HEK293 (cell line): Measurements from ENCODE around the gene SMURF1.

ENCODE experiments used
- CTCF ChIA-PET: fragments of 350-600 bp; formaldehyde crosslinking; extraction: SDS; loops from one replicate; lab custom pipeline; 2021; ENCODE audit warnings: antibody characterized with exemption; lab: Yijun Ruan, JAX
- POLR2A ChIA-PET: fragments of 300-600 bp; formaldehyde crosslinking; extraction: SDS; loops from one replicate; lab custom pipeline; 2020; ENCODE audit warnings: antibody characterized with exemption, inconsistent platforms; lab: Yijun Ruan, JAX
- H3K27ac ChIP-seq: fragments of 200-500 bp; sonication (Bioruptor generic); 2 replicates; pipeline ENCODE4 v1.5.1; 2014; ENCODE audit warnings: low read depth, low read length, control low read depth, inconsistent platforms; ENCODE audit errors: extremely low read depth
- H3K36me3 ChIP-seq, 2 experiments: fragments of 200-500 bp in 1 of 2; sonication (Bioruptor generic) in 1 of 2; 1 replicate in 1 of 2; 2 replicates in 1 of 2; pipeline ENCODE4 v1.5.1; 2014 to 2017; ENCODE audit warnings: inconsistent platforms in 2 of 2, low read length in 2 of 2; ENCODE audit not compliant: control insufficient read depth in 2 of 2, insufficient read depth in 1 of 2
- H3K4me1 ChIP-seq: fragments of 200-500 bp; sonication (Bioruptor generic); 2 replicates; pipeline ENCODE4 v1.5.1; 2014; ENCODE audit warnings: mild to moderate bottlenecking, low read length, inconsistent platforms; ENCODE audit not compliant: control insufficient read depth, insufficient read depth
- H3K4me3 ChIP-seq: 2 replicates; pipeline ENCODE4 v1.5.1; 2011; ENCODE audit warnings: low read depth, mild to moderate bottlenecking, control low read depth, low read length, moderate library complexity
- H3K9me3 ChIP-seq: fragments of 200-500 bp; sonication (Bioruptor generic); 2 replicates; pipeline ENCODE4 v1.5.1; 2014; ENCODE audit warnings: low read depth, low read length, inconsistent platforms; ENCODE audit not compliant: control insufficient read depth, insufficient read depth
- SALL2 ChIP-seq: fragments of 450-650 bp; formaldehyde crosslinking; IDR thresholded peaks from 2 replicates; pipeline ENCODE4 v1.5.0; 2017; ENCODE audit warnings: missing biosample characterization, mild to moderate bottlenecking, missing genetic modification characterization, borderline replicate concordance
- SP3 ChIP-seq: fragments of 450-650 bp; formaldehyde crosslinking; IDR thresholded peaks from 2 replicates; pipeline ENCODE4 v1.5.1; 2016; ENCODE audit warnings: missing biosample characterization, missing genetic modification characterization
- ZNF114 ChIP-seq: fragments of 450-650 bp; formaldehyde crosslinking; IDR thresholded peaks from 2 replicates; pipeline ENCODE4 v1.5.0; 2017; ENCODE audit warnings: missing biosample characterization, missing genetic modification characterization
- ZNF174 ChIP-seq: fragments of 450-650 bp; formaldehyde crosslinking; IDR thresholded peaks from 2 replicates; pipeline ENCODE4 v1.5.0; 2017; ENCODE audit warnings: missing biosample characterization, mild to moderate bottlenecking, missing genetic modification characterization
- ZNF202 ChIP-seq: fragments of 450-650 bp; formaldehyde crosslinking; IDR thresholded peaks from 2 replicates; pipeline ENCODE4 v1.5.1; 2016; ENCODE audit warnings: missing biosample characterization, missing genetic modification characterization, borderline replicate concordance
- ZNF223 ChIP-seq: fragments of 450-650 bp; formaldehyde crosslinking; IDR thresholded peaks from 2 replicates; pipeline ENCODE4 v1.5.1; 2016; ENCODE audit warnings: missing biosample characterization, missing genetic modification characterization
- ZNF366 ChIP-seq: fragments of 450-650 bp; formaldehyde crosslinking; conservative IDR thresholded peaks from 2 replicates; pipeline ENCODE4 v1.5.1; 2016; ENCODE audit warnings: missing biosample characterization, missing genetic modification characterization
- ZNF416 ChIP-seq: fragments of 450-650 bp; formaldehyde crosslinking; IDR thresholded peaks from 2 replicates; pipeline ENCODE4 v1.5.1; 2016; ENCODE audit warnings: missing biosample characterization, missing genetic modification characterization
- ZNF423 ChIP-seq: fragments of 450-650 bp; formaldehyde crosslinking; IDR thresholded peaks from 2 replicates; pipeline ENCODE4 v1.5.1; 2016; ENCODE audit warnings: missing biosample characterization, missing genetic modification characterization
- ZNF510 ChIP-seq: fragments of 450-650 bp; formaldehyde crosslinking; IDR thresholded peaks from 2 replicates; pipeline ENCODE4 v1.5.1; 2018; ENCODE audit warnings: mild to moderate bottlenecking, missing genetic modification characterization, missing biosample characterization; ENCODE audit not compliant: insufficient replicate concordance
- ZNF514 ChIP-seq: fragments of 450-650 bp; formaldehyde crosslinking; IDR thresholded peaks from 2 replicates; pipeline ENCODE4 v1.5.1; 2016; ENCODE audit warnings: missing biosample characterization, missing genetic modification characterization
- ZNF561 ChIP-seq: fragments of 450-650 bp; IDR thresholded peaks from 2 replicates; pipeline ENCODE4 v1.5.1; 2018; ENCODE audit warnings: missing biosample characterization, missing genetic modification characterization, borderline replicate concordance
- ZNF626 ChIP-seq: fragments of 450-650 bp; sonication (Bioruptor Pico); formaldehyde crosslinking; IDR thresholded peaks from 2 replicates; pipeline ENCODE4 v1.5.1; 2018; ENCODE audit warnings: missing biosample characterization, missing genetic modification characterization, inconsistent platforms
- ZNF777 ChIP-seq: fragments of 450-650 bp; formaldehyde crosslinking; IDR thresholded peaks from 2 replicates; pipeline ENCODE4 v1.5.1; 2017; ENCODE audit warnings: missing biosample characterization, missing genetic modification characterization, borderline replicate concordance
- ZNF843 ChIP-seq: fragments of 450-650 bp; formaldehyde crosslinking; IDR thresholded peaks from 2 replicates; pipeline ENCODE4 v1.5.1; 2016; ENCODE audit warnings: missing biosample characterization, missing genetic modification characterization
- TF ChIP-seq, protein P1 (sequence below): fragments of 450-650 bp; formaldehyde crosslinking; IDR thresholded peaks from 2 replicates; pipeline ENCODE4 v1.5.1; 2016; ENCODE audit warnings: missing biosample characterization, missing genetic modification characterization
- TF ChIP-seq, protein P2 (sequence below): fragments of 450-650 bp; formaldehyde crosslinking; IDR thresholded peaks from 2 replicates; pipeline ENCODE4 v1.5.1; 2016; ENCODE audit warnings: missing biosample characterization, missing genetic modification characterization
- TF ChIP-seq, protein P3 (sequence below): fragments of 450-650 bp; formaldehyde crosslinking; IDR thresholded peaks from 2 replicates; pipeline ENCODE4; 2016; ENCODE audit warnings: missing biosample characterization, missing genetic modification characterization
- TF ChIP-seq, protein P4 (sequence below): fragments of 450-650 bp; formaldehyde crosslinking; IDR thresholded peaks from 2 replicates; pipeline ENCODE4 v1.5.1; 2016; ENCODE audit warnings: missing biosample characterization, missing genetic modification characterization

Gene SMURF1

DNA sequence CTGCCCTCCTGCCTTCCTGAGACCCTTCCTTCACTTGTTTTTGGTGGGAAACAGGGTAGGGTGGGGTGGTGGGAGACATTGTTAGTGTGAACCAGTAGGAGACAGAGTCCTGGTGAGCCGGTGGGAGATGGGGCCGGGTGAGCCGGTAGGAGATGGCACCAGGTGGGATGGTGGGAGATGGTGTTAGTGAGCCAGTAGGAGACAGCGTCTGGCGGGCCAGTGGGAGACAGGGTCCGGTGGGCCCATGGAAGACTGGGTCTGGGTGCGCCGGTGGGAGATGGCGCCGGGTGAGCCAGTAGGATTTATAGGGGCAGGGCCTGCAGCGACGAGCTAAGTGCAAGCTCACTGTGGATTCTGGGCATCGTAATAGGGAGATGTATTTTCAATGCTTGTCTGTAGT, 148.8 kb downstream of the SMURF1 start:
- ChIA-PET CTCF (no interaction called here), POLR2A (no interaction called here)
- H3K9me3 ChIP-seq, result no peaks in the 10 kb centered on the region
- H3K36me3 ChIP-seq, result peaks cover 25 to 90% of the 10 kb centered on the region in 2 experiments
- H3K4me3 ChIP-seq, result no peak overlapping the region
- H3K27ac ChIP-seq, result no peak overlapping the region
- no peaks in the 10 kb centered on the region for H3K4me1 ChIP-seq
- no peak for TF ChIP-seq ZNF423 (tag by site-specific recombination)
- TF ChIP-seq ZNF514 (tag by site-specific recombination), result no peak
- TF ChIP-seq ZNF174 (tag by site-specific recombination), result no peak
- no peak for TF ChIP-seq ZNF114 (tag by site-specific recombination)
- no peak for TF ChIP-seq ZNF843 (tag by site-specific recombination)
- TF ChIP-seq, protein P1, sequence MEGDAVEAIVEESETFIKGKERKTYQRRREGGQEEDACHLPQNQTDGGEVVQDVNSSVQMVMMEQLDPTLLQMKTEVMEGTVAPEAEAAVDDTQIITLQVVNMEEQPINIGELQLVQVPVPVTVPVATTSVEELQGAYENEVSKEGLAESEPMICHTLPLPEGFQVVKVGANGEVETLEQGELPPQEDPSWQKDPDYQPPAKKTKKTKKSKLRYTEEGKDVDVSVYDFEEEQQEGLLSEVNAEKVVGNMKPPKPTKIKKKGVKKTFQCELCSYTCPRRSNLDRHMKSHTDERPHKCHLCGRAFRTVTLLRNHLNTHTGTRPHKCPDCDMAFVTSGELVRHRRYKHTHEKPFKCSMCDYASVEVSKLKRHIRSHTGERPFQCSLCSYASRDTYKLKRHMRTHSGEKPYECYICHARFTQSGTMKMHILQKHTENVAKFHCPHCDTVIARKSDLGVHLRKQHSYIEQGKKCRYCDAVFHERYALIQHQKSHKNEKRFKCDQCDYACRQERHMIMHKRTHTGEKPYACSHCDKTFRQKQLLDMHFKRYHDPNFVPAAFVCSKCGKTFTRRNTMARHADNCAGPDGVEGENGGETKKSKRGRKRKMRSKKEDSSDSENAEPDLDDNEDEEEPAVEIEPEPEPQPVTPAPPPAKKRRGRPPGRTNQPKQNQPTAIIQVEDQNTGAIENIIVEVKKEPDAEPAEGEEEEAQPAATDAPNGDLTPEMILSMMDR, result no peak
- no peak for TF ChIP-seq SALL2 (tag by site-specific recombination)
- no peak for TF ChIP-seq ZNF366 (tag by site-specific recombination)
- TF ChIP-seq ZNF626 (tag by site-specific recombination), result no peak
- no peak for TF ChIP-seq ZNF416 (tag by site-specific recombination)
- no peak for TF ChIP-seq ZNF561
- no peak for TF ChIP-seq ZNF510 (tag by site-specific recombination)
- TF ChIP-seq, protein P2, sequence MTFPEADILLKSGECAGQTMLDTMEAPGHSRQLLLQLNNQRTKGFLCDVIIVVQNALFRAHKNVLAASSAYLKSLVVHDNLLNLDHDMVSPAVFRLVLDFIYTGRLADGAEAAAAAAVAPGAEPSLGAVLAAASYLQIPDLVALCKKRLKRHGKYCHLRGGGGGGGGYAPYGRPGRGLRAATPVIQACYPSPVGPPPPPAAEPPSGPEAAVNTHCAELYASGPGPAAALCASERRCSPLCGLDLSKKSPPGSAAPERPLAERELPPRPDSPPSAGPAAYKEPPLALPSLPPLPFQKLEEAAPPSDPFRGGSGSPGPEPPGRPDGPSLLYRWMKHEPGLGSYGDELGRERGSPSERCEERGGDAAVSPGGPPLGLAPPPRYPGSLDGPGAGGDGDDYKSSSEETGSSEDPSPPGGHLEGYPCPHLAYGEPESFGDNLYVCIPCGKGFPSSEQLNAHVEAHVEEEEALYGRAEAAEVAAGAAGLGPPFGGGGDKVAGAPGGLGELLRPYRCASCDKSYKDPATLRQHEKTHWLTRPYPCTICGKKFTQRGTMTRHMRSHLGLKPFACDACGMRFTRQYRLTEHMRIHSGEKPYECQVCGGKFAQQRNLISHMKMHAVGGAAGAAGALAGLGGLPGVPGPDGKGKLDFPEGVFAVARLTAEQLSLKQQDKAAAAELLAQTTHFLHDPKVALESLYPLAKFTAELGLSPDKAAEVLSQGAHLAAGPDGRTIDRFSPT (tag by site-specific recombination), result no peak
- no peak for TF ChIP-seq ZNF202
- TF ChIP-seq, protein P3, sequence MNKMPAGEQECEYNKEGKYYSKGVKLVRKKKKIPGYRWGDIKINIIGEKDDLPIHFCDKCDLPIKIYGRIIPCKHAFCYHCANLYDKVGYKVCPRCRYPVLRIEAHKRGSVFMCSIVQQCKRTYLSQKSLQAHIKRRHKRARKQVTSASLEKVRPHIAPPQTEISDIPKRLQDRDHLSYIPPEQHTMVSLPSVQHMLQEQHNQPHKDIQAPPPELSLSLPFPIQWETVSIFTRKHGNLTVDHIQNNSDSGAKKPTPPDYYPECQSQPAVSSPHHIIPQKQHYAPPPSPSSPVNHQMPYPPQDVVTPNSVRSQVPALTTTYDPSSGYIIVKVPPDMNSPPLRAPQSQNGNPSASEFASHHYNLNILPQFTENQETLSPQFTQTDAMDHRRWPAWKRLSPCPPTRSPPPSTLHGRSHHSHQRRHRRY (tag by site-specific recombination), result no peak
- TF ChIP-seq ZNF223 (tag by site-specific recombination), result no peak
- TF ChIP-seq, protein P4, sequence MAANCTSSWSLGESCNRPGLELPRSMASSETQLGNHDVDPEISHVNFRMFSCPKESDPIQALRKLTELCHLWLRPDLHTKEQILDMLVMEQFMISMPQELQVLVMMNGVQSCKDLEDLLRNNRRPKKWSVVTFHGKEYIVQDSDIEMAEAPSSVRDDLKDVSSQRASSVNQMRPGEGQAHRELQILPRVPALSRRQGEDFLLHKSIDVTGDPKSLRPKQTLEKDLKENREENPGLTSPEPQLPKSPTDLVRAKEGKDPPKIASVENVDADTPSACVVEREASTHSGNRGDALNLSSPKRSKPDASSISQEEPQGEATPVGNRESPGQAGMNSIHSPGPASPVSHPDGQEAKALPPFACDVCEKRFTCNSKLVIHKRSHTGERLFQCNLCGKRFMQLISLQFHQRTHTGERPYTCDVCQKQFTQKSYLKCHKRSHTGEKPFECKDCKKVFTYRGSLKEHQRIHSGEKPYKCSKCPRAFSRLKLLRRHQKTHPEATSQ, result no peak
- no peak for TF ChIP-seq SP3 (tag by site-specific recombination)
- no peak for TF ChIP-seq ZNF777 (tag by site-specific recombination)
